Calu3 (cell line): ENCODE results near the gene UFSP1. TPM values are rescaled to one million over a fixed set of nuclear protein-coding genes. Genes with fewer than 3 reads are reported as not detected.
A peak's percentile ranks its signal among the peaks of the same experiment; 100 is the strongest.

Source experiments
- BruUV-seq: library from RNA; stranded (reverse); fragments of 400-500 nt; replicated peaks from 2 replicates; lab custom pipeline; 2021; lab: Mats Ljungman, UMichigan
- CTCF ChIA-PET: fragments of 300-600 bp; sonication (Branson Sonifier 250); formaldehyde crosslinking; loops from one replicate; lab custom pipeline; 2022; ENCODE audit warnings: antibody characterized with exemption; lab: Charles Lee
- DNase-seq: peaks from one replicate; pipeline ENCODE4 v3.0.0; 2022
- H3K27ac Mint-ChIP-seq: one replicate; pipeline ENCODE4 v1.8.0; 2022; ENCODE audit warnings: mixed read lengths; ENCODE audit not compliant: unreplicated experiment
- H3K27me3 Mint-ChIP-seq: one replicate; pipeline ENCODE4 v1.8.0; 2022; ENCODE audit warnings: mixed read lengths; ENCODE audit not compliant: unreplicated experiment
- H3K36me3 Mint-ChIP-seq: one replicate; pipeline ENCODE4 v1.8.0; 2022; ENCODE audit warnings: mild to moderate bottlenecking, moderate library complexity, mixed read lengths; ENCODE audit not compliant: insufficient read depth, unreplicated experiment
- H3K4me1 Mint-ChIP-seq: one replicate; pipeline ENCODE4 v1.8.0; 2022; ENCODE audit warnings: mild to moderate bottlenecking, low read depth, mixed read lengths; ENCODE audit not compliant: unreplicated experiment
- H3K4me3 Mint-ChIP-seq: one replicate; pipeline ENCODE4 v1.8.0; 2022; ENCODE audit warnings: mild to moderate bottlenecking, low read depth, moderate library complexity, mixed read lengths; ENCODE audit not compliant: unreplicated experiment
- H3K9me3 Mint-ChIP-seq: one replicate; pipeline ENCODE4 v1.8.0; 2022; ENCODE audit warnings: low read depth, mixed read lengths; ENCODE audit not compliant: unreplicated experiment
- intact Hi-C: fragments of 100-400 bp; cut with micrococcal nuclease; formaldehyde crosslinking; loops from one replicate; pipeline ENCODE4 v1.10.0; 2022; ENCODE audit not compliant: unreplicated experiment
- total RNA-seq: library from RNA; stranded (reverse); gene quantifications from 2 replicates; pipeline ENCODE4 v1.2.3, GENCODE V29; 2022
- TF ChIP-seq, protein P1 (sequence below): fragments of 200-600 bp; IDR thresholded peaks from one replicate; pipeline ENCODE4 v1.8.0; 2022; ENCODE audit warnings: antibody characterized with exemption; ENCODE audit not compliant: unreplicated experiment

Gene UFSP1
- total RNA-seq, 1 experiment from 2014 or later = 4.2 TPM

GRCh38 chr7:100886142-100886935 lies 3.2 kb downstream of the UFSP1 start:
- H3K9me3 Mint-ChIP-seq = no peaks in the 10 kb centered on the region
- H3K4me3 Mint-ChIP-seq = no peak overlapping the region
- CTCF ChIA-PET = no interaction called here
- H3K4me1 Mint-ChIP-seq = peaks cover 11% of the 10 kb centered on the region
- no peak for DNase-seq
- H3K27me3 Mint-ChIP-seq = no peaks in the 10 kb centered on the region
- H3K36me3 Mint-ChIP-seq = peaks cover 77% of the 10 kb centered on the region
- intact Hi-C loops = no loop called here
- TF ChIP-seq, protein P1, sequence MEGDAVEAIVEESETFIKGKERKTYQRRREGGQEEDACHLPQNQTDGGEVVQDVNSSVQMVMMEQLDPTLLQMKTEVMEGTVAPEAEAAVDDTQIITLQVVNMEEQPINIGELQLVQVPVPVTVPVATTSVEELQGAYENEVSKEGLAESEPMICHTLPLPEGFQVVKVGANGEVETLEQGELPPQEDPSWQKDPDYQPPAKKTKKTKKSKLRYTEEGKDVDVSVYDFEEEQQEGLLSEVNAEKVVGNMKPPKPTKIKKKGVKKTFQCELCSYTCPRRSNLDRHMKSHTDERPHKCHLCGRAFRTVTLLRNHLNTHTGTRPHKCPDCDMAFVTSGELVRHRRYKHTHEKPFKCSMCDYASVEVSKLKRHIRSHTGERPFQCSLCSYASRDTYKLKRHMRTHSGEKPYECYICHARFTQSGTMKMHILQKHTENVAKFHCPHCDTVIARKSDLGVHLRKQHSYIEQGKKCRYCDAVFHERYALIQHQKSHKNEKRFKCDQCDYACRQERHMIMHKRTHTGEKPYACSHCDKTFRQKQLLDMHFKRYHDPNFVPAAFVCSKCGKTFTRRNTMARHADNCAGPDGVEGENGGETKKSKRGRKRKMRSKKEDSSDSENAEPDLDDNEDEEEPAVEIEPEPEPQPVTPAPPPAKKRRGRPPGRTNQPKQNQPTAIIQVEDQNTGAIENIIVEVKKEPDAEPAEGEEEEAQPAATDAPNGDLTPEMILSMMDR = no peak
- H3K27ac Mint-ChIP-seq = no peak overlapping the region
- BruUV-seq = no TSS peak

DNA sequence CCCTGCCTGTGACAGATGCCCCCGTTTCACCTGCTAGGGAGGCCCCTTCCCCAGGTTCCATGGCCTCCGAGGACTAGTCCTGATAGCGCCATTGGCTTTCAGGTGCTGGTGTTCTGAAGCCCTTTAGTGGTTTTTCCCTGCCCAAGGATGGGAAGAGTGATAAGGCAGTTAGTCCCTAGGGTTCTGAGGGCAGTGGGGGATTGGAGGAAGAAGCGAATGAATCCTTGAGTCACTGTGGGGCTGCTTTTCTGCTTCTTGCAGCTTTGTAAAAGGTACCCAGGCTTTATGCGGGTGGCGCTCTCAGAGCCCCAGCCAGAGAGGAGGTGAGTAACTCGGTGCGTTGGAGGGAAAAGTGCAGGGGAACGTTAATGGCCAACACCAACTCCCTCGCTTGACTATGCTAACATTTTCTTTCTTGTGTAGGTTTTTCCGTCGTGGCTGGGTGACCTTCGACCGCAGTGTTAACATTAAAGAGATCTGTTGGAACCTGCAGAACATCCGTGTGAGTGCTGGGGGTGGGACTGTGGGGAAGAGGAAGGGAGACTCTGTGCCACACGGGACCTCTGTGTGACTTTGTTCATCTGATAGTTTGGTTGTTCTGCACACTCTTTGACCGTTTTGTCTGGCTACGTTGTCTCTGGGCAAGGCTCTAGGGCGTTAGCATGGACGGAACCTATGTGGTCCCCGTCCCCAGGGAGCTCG lies 3.9 kb downstream of the UFSP1 start:
- no peak overlapping the region for H3K4me3 Mint-ChIP-seq
- H3K27ac Mint-ChIP-seq = no peak overlapping the region
- CTCF ChIA-PET = no interaction called here
- H3K36me3 Mint-ChIP-seq = peaks cover 79% of the 10 kb centered on the region
- DNase-seq = no peak
- TF ChIP-seq, protein P1 = no peak
- peaks cover 7% of the 10 kb centered on the region for H3K4me1 Mint-ChIP-seq
- no peaks in the 10 kb centered on the region for H3K27me3 Mint-ChIP-seq
- no TSS peak for BruUV-seq
- intact Hi-C loops = no loop called here
- no peaks in the 10 kb centered on the region for H3K9me3 Mint-ChIP-seq

- H3K27me3 Mint-ChIP-seq = no peaks in the 10 kb centered on the region
- TSS peak; percentile 28 for BruUV-seq
- H3K4me3 Mint-ChIP-seq = no peak overlapping the region
- no peaks in the 10 kb centered on the region for H3K9me3 Mint-ChIP-seq
- intact Hi-C loops = no loop called here
- TF ChIP-seq, protein P1 = no peak
- no peak for DNase-seq
- H3K4me1 Mint-ChIP-seq = peaks cover 7% of the 10 kb centered on the region
- H3K27ac Mint-ChIP-seq = peak overlapping the region; percentile 48
- peaks cover 79% of the 10 kb centered on the region for H3K36me3 Mint-ChIP-seq
- CTCF ChIA-PET = no interaction called here
These were observed 4.6 kb downstream of the UFSP1 start for GRCh38 chr7:100884736-100885439.

DNA sequence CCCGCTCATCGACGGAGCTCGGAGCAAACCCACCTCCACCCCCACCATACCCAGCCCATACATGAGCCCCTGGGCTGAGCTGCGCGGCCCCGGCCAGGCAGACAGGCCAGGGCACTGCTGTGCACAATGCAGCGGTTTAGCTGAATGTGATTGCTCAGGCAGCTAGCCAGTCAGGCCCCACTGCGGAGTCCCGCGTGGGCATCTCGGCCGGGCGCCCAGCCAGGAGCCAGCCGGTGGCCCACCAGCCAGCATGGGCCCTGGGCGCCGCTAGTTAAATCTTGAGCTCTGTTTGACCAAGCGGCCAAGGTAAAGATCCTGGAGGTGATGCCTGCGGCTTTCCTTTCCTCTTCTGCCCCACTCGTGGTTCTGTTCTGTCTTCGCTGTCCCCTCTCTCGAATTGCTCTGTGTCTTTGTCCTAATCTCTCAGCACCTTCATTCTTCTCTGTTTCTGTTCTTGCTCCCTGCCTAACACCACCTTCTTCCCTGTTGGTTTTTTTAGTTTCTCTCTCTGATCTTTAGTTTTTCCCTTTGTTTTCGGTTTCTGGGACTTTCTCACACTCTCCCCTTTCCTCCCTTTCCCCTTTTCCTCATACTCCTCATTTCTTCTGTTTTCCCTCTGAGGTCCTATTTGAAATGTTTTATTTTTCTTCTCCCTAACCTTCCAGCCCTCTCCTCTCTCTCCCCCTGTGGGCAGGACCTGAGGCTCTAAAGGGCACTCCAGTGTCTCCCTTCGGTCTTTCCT lies 6.6 kb downstream of the UFSP1 start:
- TF ChIP-seq, protein P1 = no peak
- Mint-ChIP-seq H3K27me3 (no peaks in the 10 kb centered on the region), H3K27ac (no peak overlapping the region), H3K4me1 (no peaks in the 10 kb centered on the region), H3K9me3 (no peaks in the 10 kb centered on the region), H3K36me3 (peaks cover 71% of the 10 kb centered on the region), H3K4me3 (no peak overlapping the region)
- CTCF ChIA-PET = no interaction called here
- intact Hi-C loops = no loop called here
- DNase-seq = no peak
- no TSS peak for BruUV-seq
